GM19099 (cell line): ENCODE data around the gene CDK2AP2.

ENCODE experiments used
- POLR2A ChIP-seq: IDR thresholded peaks from 3 replicates; pipeline ENCODE4 v1.6.1; 2011; ENCODE audit warnings: low read depth; ENCODE audit not compliant: insufficient read length; ENCODE audit errors: extremely low read depth

The CDK2AP2 gene

DNA sequence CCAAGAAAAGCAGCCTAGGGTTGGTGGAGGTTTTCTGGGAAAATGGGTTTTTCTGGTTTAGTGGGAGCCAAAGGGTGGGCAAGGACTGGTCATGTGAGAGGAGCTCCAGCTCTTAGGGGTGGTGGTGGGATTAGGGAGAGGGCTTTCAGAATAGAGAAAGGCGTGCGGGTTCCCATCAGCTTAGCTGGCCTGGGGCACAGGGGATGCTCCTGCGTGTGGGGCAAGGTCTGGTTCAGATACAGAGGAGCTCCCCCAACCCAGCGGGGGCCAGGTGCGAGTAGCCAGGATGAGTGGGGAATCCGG is 39.6 kb downstream of the CDK2AP2 start:
- TF ChIP-seq POLR2A, result no peak

DNA sequence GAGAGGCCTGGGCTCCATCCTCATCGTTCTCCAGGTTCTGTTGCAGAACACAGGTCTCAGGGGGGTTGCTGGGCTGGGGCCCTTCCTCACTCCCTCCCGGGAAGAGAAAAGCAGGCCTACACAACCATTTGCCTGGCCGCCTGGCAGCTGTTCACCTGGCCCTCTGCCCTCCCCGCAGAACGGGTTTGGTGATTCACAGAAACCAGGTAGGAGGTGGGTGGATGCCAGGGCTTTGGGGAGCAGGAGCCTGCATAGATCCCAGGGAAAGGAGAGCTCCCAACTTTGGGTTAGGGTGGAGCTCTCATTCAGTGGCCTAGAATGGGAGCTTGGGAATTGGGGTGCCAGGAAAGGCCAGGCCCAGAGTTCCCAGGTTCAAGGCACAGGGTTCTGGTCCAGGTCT is 39.9 kb downstream of the CDK2AP2 start:
- no peak for TF ChIP-seq POLR2A

DNA sequence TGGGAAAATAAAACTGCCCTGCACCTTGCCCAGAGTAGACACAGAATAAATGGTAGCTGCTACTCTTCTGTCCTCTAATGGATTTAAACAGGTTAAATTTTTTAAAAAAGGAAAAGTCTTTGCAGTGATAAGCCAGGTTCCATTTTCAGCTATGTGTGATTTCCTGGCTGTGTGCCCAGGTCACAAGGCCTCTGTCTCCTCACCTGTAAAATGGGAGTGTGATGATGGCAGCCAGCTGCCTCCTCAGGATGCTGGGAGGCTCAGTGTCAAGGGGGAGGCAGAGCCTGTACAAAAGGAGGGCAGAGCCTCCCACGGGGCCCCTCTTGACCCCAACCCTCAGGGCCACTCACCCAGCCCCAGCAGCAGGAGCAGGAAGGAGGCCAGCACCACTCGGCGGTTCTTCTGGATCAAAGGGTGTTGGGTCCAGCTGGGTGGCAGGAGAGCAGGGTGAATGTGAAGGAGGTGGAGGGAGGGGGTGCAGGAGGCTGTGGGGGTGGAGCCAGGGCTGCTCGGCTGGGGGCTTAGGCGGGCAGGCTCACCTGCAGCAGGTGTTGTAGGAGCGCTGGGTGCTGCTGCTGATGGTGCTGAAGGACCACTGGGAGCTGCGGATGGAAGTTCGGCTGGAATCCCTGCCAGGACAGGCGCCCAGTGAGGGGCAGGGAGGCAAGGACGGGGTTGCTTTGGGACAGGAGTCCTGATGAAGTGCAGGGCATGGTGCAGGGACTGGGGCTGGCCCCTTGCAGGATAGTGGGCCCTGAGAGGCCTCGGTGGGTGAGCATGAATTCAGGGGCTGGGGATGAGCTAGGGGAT is 40.8 kb downstream of the CDK2AP2 start:
- no peak for TF ChIP-seq POLR2A

DNA sequence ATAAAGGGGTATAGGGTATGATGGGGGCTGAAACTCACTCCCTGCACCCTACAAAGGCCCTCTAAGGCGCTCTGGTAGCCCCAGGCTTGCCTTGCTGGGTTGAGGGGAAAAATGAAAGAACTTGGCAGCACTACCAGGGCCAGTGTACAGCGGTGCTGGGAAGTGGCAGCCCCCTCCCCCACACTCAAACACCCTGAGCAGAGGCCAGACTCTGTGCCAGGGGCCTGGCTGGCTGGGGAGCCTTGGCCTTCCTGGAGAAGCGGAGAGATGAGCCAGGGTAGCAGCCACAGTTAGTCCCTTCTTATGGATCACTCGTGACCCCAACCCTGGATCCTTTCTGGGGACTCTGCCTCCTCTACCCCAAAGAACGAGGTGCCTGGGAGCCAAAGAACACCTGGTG is 41.6 kb downstream of the CDK2AP2 start:
- TF ChIP-seq POLR2A, result no peak

DNA sequence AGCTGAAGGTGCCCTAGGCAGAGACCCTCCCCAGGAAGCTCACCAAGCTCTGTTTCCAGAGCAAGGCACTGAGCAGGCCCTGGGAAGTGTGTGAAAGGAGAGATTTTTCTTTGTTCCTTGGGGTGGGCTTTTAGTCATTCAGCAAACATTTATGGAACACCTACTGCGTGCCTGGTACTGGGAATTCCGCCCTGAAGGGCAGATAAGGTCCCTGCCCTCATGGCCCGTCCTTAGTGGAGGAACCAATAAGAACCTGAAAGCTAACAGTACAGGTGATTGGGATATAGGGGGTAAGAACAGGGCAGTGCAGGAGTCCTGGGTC is 42.8 kb downstream of the CDK2AP2 start:
- no peak for TF ChIP-seq POLR2A

DNA sequence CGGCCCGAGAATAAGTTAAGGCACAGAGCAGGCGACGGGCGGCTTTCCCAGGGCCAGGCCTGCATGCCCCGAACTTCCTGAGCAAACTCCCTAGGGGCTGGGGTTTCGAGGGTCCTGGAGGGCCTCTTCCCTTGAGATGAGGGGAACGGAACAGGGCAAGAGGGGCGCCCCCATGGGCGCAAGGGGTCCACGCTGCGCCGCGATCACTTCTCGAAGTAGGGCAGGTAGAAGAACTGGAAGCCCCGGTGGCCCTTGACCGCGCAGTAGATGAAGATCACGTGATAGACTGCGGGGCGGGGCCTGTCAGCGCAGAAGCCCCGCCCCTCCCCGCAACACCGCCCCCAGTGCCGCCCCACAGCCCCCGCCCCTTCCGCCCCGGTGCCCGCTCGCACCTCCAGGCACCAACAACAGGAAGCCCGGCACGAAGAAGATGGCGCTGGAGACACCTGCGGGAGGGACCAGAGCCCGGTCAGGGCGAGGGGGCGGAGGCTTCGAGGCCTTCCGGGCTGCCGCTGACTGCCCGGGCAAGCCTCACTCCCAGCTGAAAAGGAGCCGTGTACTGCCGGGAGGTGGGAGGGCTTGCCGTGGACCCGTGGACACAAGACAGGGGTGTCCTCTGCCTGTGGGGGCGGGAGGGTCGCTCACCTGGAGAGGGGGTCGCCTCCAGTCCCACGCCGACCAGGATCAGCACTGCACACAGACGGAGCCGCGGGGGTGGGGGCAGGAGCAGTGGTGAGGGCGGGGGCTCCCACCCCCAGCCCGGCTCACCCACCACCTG is 43.4 kb downstream of the CDK2AP2 start:
- TF ChIP-seq POLR2A, result peak; percentile 83

DNA sequence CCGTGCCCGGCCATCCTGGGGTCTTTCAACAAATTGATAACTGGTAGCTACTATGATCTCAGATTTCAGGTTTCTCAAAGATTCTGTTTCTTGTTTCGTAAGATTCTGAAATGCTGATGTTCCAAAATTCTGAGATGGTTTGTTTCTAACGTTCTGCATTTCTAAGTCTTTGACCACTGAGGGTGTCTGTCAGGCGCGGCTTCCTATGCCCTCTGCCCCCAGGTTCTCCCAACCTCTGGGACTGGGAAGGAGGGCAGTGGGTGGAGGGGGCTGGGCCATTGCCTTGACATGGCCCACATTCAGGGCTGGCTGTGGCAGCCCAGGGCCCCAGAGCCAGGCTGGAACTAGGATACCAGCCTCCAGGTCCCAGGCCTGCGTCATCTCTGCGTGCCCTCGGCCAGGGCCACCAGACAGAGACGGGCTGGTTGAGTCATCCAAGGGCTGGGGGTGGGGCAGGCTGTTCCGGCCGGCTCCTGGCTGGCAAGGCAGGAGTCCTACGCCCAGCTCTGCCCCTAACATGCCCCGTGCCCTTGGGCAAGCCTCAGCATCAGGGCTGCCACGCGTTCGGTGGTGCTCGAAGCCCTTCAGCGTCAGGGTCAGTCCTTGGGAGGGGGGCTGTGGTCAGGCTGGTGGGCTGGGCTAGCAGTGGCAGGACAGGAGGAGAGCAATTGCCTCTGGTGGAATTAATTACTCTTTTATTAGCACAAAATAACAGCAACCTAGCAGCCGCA is 44.1 kb downstream of the CDK2AP2 start:
- no peak for TF ChIP-seq POLR2A

DNA sequence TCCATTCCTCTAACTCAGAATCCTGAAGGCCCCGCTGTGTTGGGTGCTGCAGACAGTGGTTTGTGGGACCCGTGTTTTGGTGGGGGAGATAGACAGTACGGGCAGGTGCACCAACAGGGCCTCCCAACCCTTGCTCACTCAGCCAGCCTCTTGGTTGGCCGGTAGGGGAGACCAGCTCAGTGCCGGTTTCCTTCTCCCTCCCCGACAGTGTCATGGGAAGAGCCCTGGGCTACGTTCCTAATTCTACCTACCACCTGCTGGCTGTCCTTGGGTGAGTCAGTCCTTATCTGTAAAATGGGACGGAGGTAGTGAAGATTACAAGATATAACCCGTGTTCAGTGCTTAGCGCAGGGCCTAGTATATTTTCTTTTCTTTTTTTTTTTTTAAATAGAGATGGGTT is 44.8 kb downstream of the CDK2AP2 start:
- TF ChIP-seq POLR2A, result no peak

DNA sequence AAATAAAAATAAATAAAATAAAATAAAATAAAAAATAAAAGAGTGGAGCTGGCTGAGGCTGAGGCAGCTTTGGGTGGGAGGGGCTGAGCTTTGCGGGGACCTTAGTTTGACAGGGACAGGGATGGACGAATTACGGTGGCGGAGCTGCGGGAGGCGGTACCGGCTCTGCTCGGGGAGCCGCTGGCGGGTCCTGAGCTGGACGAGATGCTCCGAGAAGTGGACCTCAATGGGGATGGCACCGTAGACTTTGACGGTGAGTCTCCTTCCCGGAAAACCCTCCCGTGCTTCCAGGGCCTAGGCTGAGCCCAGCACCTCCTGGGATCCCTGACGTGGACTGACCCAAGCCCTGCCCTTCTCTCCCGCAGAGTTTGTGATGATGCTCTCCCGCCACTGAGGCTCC is 49.7 kb downstream of the CDK2AP2 start:
- TF ChIP-seq POLR2A, result no peak

DNA sequence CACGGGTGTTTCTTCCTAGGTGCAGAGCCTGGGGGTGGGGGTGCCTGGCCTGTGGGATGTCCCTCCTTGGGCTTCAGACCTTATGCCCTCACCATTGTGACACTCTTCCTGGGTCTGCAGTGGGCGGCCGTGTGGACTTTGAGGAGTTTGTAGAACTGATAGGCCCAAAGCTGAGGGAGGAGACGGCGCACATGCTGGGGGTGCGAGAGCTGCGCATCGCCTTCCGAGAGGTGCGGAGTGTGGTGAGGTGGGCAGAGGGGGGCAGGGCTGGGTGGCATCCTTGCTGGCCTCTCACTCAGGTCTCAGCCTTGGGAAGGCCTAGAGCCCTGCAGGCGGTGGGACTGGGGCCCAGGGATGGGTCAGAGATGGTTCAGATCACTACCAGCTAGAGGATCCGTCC is 50.5 kb downstream of the CDK2AP2 start:
- no peak for TF ChIP-seq POLR2A
